Stromal cell of bone marrow (primary cell): ENCODE data around the gene GRIN3B.
"Not testable (repeated sequence)": the region's sequence is repeated elsewhere in the genome, so short reads cannot be mapped to it uniquely, and the experiment has no call there.

ENCODE experiments used
- DNase-seq: peaks from one replicate; pipeline ENCODE4 v3.0.0-alpha.2; 2012; ENCODE audit warnings: low read depth

GRIN3B gene

GRCh38 chr19:1019616-1019961 is 19.4 kb downstream of the GRIN3B start:
- DNase-seq, result no peak

- no peak for DNase-seq
Observed at GRCh38 chr19:1019980-1020867, 20.0 kb downstream of the GRIN3B start.

GRCh38 chr19:1020868-1021425 is 20.7 kb downstream of the GRIN3B start, which contains the start of gene TMEM259:
Gene TMEM259 (minus strand): TSS chr19:1021123. CDS start chr19:1020996, 127 bp downstream.
- peak; percentile 93 for DNase-seq

DNA sequence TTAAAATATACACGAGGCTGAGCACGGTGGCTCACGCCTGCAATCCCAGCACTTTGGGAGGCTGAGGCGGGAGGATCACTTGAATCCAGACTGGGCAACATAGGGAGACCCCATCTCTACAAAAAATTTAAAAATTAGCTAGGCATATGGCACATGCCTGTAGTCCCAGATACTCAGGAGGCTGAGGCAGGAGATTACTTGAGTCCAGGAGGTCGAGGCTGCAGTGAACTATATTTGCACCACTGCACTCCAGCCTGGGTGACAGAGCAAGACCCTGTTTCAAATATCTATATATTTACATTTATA is 23.6 kb downstream of the GRIN3B start:
- DNase-seq, result not testable (repeated sequence)

GRCh38 chr19:1025080-1025479 is 24.9 kb downstream of the GRIN3B start:
- not testable (repeated sequence) for DNase-seq

GRCh38 chr19:1025960-1026782 is 26.0 kb downstream of the GRIN3B start, which contains the start of gene CNN2:
Gene CNN2 (plus strand): TSS chr19:1026608. CDS start chr19:1026662, 54 bp downstream.
- peak; percentile 52 for DNase-seq

DNA sequence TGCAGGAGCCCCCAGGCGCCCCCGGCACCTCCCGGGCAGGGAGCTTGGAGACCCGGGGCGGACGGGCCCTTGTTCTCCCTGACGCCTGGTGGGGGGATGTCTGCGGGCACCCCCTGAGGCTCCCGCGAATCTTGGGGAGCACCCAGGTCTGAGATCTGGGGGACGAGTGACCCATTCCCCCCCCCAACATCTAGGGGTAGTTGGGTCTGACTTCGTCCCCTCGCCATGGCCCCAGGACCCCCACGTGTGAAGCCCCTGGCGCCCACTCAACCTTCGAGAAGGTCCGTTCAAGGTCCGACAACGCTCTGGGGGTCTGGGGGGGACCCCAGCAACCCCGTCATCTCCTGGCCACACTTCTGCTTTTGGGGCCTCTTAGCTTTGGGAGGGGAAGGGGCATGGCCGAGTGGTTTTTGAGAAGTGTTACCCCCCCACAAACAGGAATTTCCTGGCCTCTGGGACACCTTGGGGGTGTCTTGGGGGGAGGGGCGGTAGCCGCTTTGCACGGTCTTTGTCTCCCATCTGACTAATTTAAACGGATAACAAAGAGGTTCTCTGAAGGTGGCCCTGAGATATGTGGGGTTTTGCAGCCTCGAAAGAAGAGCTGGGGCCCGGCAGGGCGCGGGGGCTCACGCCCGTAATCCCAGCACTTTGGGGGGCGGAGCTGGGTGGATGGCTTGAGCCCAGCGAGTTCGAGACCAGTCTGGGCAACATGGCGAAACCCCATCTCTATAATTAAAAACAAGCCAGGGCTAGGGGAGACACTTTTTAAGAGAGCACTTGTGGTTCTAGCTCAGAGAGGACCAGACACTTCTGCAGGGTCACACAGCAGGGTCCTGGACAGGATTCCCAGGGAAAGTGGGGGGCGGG is 26.8 kb downstream of the GRIN3B start:
- DNase-seq, result no peak

GRCh38 chr19:1027650-1028061 is 27.4 kb downstream of the GRIN3B start:
- DNase-seq, result no peak

GRCh38 chr19:1028062-1028926 is 28.1 kb downstream of the GRIN3B start:
- DNase-seq, result peak; percentile 87

- DNase-seq, result no peak
Observed at GRCh38 chr19:1032264-1032867, 32.1 kb downstream of the GRIN3B start.

DNA sequence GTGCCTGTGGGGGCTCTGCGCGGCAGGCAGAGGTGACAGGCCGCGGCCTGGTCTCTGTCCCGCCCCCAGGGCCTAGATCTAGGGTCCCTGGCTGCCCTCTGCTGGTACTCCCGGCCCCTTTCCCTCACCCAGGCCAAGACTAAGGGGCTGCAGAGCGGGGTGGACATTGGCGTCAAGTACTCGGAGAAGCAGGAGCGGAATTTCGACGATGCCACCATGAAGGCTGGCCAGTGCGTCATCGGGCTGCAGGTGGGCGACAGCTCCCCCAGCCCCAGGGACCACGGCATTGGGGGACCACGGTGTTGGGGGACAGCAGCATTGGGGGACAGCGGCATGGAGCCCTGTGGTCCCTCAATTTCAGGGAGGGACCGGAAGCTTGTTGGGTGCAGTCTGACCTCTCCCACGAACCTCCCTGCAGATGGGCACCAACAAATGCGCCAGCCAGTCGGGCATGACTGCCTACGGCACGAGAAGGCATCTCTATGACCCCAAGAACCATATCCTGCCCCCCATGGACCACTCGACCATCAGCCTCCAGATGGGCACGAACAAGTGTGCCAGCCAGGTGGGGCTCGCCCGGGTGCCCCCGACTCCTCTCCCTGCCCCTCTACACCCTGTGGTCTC is 35.9 kb downstream of the GRIN3B start:
- no peak for DNase-seq

GRCh38 chr19:1037621-1038064 is 37.4 kb downstream of the GRIN3B start:
- DNase-seq, result no peak

DNA sequence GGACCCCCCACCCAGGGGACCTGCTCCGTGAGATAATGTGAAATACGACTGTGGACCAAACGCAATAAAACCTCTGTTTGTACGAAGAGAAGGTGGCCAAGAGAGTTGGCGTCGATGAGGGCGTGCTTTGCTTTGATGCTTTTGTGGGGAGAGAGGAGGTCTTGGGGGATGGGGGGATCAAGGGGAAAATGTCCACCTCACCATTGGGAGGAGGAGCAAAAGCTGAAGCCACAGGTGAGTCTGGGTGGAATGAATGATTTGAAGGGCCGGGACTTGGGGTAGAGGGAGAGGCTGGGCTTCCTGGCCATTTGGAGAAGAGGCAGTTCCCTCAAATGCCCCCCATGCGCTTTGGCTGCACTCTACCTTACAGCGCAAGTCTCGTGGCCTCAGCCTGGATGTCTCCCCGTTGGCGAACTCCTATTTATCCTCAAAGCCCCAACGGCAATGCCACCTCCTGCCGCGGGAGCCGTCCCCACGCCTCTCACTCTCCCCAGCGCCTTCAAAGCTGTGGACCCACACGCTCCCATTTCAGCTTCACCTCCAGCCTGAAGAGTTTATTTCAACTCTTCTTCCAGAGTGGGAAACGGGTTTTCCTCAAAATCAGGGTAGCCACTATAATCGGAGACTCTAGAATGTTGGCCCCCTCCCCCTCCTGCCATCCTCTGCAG is 38.9 kb downstream of the GRIN3B start:
- no peak for DNase-seq

DNA sequence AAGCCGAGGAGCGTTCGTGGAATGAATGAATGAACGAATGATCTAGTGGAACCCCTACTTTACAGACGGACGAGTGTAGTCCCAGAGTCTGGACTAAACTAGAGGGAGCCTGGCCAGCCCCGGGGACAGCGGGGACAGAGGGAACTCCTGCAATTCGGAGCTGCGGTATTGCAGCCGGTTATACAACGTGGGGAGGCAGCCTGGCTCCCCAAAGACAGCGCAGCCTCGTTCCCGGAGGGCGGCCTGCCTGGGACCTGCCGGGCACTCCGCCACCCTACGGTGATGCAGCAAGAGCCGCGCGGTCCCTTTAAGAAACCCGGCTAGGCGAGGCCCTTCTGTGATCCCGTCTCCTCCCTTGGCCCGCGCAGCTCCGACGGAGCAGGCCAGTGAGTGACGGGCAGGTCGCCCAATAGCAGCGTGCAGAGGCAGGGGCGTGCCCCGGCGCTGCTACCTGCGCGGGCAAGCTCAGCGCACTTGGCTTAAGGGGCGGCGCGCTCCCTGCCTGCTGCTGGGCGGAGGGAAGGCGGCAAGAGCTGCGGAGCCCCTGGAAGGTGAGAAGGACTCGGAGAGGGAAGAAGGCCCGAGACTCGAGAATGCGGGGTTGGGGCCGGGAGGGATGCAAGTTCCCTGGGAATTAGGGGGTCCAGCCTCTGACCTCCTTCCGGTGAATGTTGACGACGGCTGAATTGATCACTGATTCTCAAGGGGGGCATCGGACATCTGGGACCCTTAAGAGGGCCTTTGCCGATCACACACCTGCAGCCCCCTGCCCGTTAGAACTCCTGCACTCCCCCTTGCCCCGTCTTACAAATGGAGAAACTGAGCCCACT is 39.6 kb downstream of the GRIN3B start, which contains the start of gene ABCA7:
Gene ABCA7, plus strand, starts transcription at position 462 of the 830 bp plus-strand sequence. CDS start 1,255 bp downstream, outside the sequence.
- DNase-seq, result peak; percentile 91

DNA sequence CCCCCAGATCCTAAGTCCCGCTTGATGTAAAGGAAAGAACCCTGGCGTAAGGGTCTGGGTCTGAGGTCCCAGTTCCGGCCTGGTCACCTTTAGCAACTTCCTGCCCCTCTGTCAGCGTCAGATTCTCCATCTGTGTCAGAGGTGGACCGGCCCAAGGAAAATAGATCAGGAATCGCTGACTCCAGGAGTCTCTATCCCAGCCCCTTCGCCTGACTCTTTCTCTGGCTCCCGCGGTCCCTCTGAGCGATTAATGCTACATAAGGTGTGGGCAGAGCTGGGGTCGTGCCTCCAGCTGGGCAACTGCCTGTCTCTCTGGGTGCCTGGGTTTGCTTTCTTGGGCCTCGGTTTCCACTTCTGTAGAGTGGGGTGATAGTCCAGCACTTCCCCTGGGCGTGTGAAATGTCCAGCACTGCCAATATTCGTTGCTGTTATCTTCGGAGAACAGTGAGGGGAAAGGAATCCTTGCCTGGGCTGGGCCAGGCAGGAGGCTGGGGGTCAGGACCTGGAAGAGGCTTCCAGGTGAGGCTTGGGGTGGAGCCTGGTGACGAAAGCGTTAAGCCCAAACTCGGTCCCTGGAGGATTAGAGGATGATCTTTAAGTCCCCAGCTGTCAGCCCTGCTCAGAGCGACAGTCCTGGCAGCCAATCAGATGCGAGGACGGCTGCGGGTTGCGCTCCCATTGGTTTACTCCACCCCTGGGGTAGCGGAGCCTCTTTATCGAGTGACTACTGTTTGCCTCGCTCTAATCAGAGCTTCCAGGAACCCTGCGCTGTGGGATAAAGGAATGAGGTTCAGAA is 40.5 kb downstream of the GRIN3B start:
- DNase-seq, result peak; percentile 87

- no peak for DNase-seq
Observed at GRCh38 chr19:1041272-1041834, 41.1 kb downstream of the GRIN3B start.
